ENCODE measurements around the gene TBX1.

The TBX1 gene

GRCh38 chr22:19760058-19760950 lies at the start of gene TBX1:
Gene TBX1, plus strand, starts transcription at chr22:19760778. Its CDS starts 66 bp downstream, at chr22:19760844.
- DNase-seq, result no peak

DNA sequence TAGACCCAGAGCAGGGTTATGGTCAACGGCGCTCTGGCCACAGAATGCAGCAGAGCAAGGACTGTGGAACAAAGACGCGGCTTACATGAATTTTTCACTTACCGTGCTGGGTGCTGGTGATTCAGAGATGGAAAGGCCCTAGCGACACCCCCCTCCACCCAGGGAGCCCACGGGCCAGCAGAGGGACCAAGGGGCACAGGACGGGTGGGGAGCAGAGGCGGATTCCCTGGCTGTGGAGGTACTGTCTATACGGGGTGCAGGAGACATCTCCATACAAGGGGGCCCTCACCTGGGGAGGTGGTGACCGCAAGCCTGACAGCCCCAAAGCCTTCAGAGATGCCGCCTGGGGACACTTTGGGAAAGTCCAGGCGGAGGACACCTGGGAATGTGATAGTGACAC lies 47.3 kb upstream of the TBX1 start:
- no peak for DNase-seq

DNA sequence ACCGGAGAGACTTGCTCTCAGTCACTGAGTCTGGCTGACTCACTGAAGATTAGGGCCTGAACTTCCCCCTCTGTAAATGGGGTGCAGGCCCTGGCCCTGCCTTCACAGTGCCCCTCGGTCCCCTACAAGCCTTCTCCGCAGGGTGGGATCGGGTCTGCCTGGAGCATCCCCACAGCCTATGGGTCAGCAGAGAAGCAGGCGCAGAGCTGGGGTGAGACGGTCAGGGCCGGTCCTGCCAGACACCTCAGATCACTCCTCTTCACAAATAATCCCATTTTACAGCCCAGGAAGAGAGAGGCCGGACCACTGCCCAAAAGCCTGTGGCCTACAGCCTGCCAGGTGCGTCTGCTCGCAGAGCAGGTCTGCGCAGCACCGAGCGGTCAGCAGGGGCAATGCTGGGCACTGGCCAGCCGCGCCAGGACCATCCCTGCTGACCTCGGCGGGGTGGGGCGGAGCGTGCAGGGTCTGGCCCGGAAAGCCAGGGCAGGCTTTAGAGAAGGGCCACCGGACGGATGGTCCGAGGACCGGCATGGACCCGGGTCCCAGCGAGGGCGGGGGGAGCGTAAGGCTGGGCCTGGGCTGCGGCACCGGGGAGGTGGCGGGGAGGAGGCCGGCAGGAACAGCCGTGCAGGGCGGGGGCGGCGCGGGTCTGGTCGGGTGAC lies 46.8 kb upstream of the TBX1 start:
- peak in 1 of 56 donors; percentile 58 for DNase-seq

DNA sequence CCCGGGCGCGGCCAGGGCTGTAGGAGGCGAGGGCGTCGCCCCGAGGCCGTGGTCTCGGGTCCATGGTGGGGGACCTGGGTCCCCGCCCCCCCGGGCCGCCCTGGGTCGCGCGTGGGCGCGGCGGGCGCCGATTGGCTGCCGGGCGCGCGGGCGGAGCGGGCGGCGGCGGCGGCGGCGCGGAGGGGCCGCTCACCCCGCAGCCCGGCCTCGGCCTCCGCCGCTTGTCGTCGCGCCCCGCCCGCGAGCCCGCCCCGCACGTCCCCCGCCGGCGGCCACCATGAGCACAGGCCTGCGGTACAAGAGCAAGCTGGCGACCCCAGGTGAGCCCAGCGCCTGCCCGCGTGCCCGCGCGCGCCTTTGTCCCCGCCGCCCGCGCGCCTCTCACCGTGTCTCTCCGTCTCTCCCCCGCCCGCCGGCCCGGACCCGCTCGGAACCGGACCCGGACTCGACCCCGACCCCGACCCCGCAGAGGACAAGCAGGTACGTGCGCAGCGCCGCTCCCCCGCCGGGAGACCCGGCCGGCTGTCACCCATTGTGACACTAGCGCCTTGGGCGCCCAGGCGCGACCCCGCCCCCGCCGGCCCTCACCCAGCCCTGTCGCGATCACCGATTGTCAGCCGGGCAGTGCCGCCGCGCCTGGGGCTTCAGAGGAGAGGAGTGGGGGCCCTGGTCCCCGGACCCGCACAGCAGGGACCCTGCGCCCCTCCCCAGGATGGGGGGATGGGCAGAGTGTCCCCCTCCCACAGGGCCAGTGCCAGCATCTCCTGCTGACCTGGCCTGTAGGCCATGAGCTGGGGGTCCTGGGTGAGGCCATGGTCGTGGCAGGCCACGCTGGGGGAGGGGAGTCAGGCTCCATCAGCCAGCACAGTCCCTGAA lies 46.0 kb upstream of the TBX1 start, which contains the start of gene SEPTIN5:
Gene SEPTIN5 (plus strand): TSS at position 192 of the 876 bp plus-strand sequence. CDS start 86 bp downstream, at position 278.
- DNase-seq, result peak in 1 of 56 donors; percentile 51

GRCh38 chr22:19715188-19715930 lies 45.2 kb upstream of the TBX1 start:
- DNase-seq, result no peak

DNA sequence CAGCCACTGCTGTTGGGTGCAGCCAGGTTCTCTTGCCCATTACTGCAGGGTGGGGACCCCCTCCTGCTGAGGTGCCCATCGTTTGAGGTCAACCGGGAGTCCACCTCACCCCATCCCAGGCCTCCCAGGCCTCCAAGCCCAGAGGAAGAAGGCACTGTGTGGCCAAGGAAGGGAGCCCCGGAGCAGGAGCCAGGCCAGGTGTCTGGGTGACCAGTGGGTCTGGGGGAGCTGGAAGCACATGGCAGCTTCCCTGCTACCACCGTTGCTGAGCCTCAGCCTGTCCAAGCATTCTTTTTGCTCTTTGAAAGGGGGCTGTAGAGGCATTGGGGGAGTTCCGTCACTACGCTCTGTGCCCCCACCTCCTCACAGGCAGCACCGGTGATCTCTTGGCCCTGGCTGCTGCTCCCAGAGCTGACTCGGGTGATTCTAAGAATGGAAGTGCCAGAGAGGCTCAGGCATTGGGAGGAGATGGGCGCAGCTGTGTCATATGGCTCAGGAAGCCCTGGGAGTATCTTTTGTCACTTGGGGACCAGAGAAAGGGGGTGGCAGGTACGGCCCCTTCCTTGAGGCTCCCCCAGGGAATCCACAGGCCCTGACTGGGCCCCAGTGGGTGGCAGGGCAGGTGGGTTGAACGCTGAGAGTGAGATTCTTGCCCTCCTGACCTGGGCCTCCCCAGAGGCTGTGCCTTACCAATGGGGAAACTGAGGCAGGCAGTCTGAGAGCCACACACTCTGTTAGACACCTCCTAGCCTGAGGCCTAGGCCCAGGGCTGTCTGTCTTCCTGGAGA lies 44.3 kb upstream of the TBX1 start:
- no peak for DNase-seq

GRCh38 chr22:19716829-19717105 lies 43.8 kb upstream of the TBX1 start:
- no peak for DNase-seq

GRCh38 chr22:19717181-19717580 lies 43.4 kb upstream of the TBX1 start:
- DNase-seq, result no peak

DNA sequence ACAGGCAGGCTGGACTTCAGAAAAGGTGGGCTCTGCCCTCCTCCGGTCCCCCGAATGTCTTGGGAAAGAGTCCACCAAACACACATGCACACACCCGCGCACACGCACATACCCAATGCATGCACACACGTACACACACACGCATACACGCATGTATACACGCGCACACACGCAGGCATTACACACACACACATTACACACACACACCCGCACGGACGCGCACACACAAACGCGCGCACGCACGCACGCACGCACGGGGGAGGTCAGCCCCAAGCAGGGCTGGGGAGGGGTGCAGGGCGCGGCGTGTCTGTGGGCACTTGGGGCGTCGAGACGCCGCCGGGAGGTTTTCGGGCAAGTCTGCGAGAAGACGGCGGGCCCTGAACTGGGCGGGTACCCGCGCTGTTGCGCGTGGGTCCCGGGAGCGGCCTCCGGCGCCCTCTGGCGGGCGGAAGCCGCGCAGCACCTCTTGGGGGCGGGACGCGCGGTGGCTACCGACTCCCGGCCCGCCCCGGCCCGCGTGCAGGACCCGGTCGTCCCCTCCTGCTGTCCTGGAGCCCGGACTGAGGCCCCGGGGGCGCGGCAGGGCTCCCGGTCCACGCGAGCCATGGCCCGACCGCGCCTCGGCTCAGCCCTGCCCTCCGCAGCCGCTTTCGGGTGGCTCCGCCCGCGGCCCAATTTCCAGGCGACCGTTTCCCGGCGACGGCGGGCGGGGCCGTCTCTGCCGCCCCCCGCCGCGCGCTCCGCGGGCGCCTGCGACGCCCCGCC lies 42.7 kb upstream of the TBX1 start:
- peak in 48 of 56 donors; percentile 9 to 85 (median 58) for DNase-seq

DNA sequence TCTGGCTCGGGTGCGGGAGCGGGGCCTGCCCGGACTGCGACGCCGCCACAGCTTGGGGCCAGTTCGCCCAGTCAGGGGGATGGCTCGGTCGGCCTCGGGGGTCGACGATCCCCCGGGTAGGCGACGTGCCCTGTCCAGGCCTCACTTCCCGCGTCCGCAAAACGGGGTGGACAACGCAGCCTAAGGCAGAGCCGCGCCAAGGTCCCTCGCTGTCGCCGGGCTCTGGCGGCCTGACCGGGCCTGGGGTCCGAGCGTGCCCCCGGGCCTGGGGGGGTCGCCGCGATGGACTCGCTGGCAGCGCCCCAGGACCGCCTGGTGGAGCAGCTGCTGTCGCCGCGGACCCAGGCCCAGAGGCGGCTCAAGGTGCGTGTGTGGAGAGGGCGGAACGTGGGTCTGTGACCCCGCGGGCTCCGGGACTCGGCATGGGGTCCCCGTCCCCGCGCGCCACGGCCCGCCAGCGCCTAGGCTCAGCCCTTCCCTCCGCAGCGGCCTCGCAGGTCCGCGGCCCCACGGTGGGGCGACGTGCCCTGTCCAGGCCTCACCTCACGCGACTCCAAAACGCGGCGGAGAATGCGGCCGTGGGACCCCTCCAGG lies 42.0 kb upstream of the TBX1 start:
- DNase-seq, result no peak

- peak in 4 of 56 donors; percentile 15 to 49 (median 29) for DNase-seq
These were observed 41.5 kb upstream of the TBX1 start for GRCh38 chr22:19719050-19719482.

- no peak for DNase-seq
These were observed 41.0 kb upstream of the TBX1 start for GRCh38 chr22:19719488-19720021.

- no peak for DNase-seq
These were observed 40.3 kb upstream of the TBX1 start for GRCh38 chr22:19720150-19720827.

DNA sequence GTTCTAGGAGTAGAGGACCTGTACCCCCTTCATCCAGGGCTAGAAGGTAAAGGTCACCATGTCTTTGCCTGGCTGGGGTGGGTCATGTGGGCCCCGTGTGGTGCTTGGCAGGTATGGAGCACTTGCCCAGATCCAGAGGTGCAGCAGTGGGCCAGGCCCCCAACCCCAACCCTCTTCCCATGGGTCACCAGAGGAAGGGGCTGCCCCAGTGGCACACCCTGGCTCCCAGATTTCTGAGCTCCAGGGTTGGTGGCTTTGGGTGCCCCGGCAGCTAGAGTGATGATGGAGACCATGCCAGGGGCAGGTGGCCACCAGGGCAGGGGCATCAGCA lies 39.6 kb upstream of the TBX1 start:
- DNase-seq, result no peak

DNA sequence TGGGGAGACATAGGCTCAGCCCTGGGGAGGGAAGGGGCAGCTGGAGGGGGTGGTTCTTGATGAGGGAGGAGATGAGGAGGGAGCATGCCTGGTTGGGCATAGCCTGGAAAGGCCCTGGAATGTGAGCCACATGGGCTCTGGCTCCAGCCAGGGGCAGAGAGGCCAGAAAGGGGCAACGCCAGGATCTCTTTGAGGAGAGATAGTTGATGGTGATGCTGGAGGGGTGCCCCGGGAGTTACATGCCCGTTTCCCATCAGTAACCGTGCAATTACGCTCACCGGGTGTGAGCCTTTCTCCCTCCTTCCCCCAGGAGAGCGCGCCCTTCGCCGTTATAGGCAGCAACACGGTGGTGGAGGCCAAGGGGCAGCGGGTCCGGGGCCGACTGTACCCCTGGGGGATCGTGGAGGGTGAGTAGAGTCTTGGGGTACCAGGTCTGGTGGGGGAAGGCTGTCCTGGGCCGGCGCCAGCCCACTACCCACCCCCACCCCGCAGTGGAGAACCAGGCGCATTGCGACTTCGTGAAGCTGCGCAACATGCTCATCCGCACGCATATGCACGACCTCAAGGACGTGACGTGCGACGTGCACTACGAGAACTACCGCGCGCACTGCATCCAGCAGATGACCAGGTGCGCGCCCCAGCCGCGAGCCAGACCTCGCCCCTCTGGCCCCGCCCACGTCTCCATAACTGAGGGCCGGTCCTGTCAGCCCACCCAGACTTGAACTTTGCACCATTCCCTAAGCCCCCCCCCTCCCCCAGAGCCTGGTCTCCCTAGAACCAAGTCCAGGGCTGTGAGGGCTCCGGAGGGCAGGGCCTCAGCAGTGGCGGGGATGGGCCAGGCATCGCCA lies 39.0 kb upstream of the TBX1 start:
- DNase-seq, result no peak

DNA sequence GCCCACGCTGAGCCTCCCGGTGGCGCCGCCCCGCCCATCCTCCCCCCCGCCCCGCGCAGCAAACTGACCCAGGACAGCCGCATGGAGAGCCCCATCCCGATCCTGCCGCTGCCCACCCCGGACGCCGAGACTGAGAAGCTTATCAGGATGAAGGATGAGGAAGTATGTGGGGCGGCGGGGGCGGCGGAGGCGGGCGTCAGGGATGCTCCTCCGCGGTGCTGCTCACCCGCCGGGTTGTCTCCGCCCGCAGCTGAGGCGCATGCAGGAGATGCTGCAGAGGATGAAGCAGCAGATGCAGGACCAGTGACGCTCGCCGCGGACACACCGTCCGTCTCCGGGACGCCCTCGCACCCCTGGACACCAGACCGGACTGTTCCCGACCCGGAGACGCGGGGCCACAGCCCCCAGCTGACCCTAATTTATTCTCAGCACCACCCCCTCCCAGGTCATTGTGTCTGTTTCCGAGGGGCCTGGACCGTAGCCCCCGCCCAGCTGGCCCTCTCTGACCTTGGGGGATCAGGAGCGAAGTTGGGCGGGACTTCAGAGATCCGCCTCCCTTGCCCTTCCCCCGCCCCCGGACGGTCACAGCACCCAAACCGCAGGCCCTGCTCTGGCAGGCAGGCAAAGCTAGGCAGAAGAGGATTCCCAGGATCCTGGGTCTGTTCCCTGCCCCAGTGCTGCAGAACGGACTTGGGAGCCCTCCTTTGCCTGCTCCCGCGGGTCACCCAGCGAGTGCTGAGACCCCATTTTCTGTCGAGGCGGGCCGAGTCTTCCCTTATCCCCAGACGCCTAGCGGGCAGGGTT lies 38.2 kb upstream of the TBX1 start:
- peak in 1 of 56 donors; percentile 26 for DNase-seq

DNA sequence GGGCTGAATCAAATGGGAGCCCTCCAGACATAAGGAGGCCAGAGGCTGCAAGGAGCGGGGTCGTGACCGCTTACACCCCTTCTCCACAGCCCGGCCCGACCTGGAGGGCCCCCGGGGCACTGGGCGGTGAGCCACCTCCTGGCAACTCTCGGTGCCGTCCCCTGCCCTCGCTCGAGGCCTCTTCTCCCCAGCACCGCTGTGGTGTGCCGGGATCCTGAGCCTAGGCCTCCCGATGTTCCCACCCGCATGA lies 37.7 kb upstream of the TBX1 start:
- DNase-seq, result no peak

Data from nucleus accumbens (tissue), 56 donors.